DND-41 (cell line): ENCODE results near the gene ATP6V1C2.
"Not testable (repeated sequence)": the region's sequence is repeated elsewhere in the genome, so short reads cannot be mapped to it uniquely, and the experiment has no call there.

Experiments used
- ATAC-seq: fragments of 200-7000 bp; cut with Tn5 transposase; 3 replicates; pipeline ENCODE4 v1.9.1; 2021; ENCODE audit warnings: low read depth; ENCODE audit not compliant: insufficient read depth
- DNase-seq: peaks from one replicate; pipeline ENCODE4 v3.0.0-alpha.2; 2020
- H2AFZ ChIP-seq: 2 replicates; pipeline ENCODE4 v1.6.0; 2012; ENCODE audit warnings: low read depth, low read length
- H3K27ac ChIP-seq: 2 replicates; pipeline ENCODE4 v1.5.1; 2012; ENCODE audit warnings: low read length, inconsistent platforms
- H3K27me3 ChIP-seq: fragments of 200-600 bp; sonication (generic); 2 replicates; pipeline ENCODE4 v1.6.0; 2012; ENCODE audit warnings: low read length, mild to moderate bottlenecking, inconsistent platforms; ENCODE audit not compliant: insufficient read depth, poor library complexity
- H3K36me3 ChIP-seq: 2 replicates; pipeline ENCODE4 v1.5.1; 2012; ENCODE audit warnings: low read length, inconsistent platforms; ENCODE audit not compliant: insufficient read depth
- H3K4me1 ChIP-seq: 2 replicates; pipeline ENCODE4 v1.5.1; 2012; ENCODE audit warnings: mild to moderate bottlenecking, low read length; ENCODE audit not compliant: insufficient read depth
- H3K4me2 ChIP-seq: 2 replicates; pipeline ENCODE4 v1.6.0; 2012; ENCODE audit warnings: mild to moderate bottlenecking, moderate library complexity, low read length, inconsistent platforms; ENCODE audit not compliant: insufficient read depth
- H3K4me3 ChIP-seq, 2 experiments: fragments of 200-600 bp in 1 of 2; shearing (Covaris generic) in 1 of 2; 2 replicates each; pipeline ENCODE4 v1.5.1; 2012 to 2016; ENCODE audit warnings: inconsistent platforms in 2 of 2, low read length in 2 of 2, mild to moderate bottlenecking in 2 of 2, low read depth in 1 of 2, moderate library complexity in 1 of 2
- H3K79me2 ChIP-seq: 2 replicates; pipeline ENCODE4 v1.6.0; 2012; ENCODE audit warnings: low read length, inconsistent platforms; ENCODE audit not compliant: insufficient read depth
- H3K9ac ChIP-seq: 2 replicates; pipeline ENCODE4 v1.6.0; 2012; ENCODE audit warnings: low read depth, mild to moderate bottlenecking, inconsistent platforms, low read length, moderate library complexity
- H3K9me3 ChIP-seq: 2 replicates; pipeline ENCODE4 v1.5.1; 2012; ENCODE audit warnings: low read length, moderate library complexity, mild to moderate bottlenecking, inconsistent platforms; ENCODE audit not compliant: insufficient read depth, severe bottlenecking
- H4K20me1 ChIP-seq: 2 replicates; pipeline ENCODE4 v1.6.0; 2012; ENCODE audit warnings: low read length; ENCODE audit not compliant: insufficient read depth
- EZH2 ChIP-seq: IDR thresholded peaks from 3 replicates; pipeline ENCODE4 v1.6.1; 2012; ENCODE audit warnings: borderline replicate concordance, low read depth, mild to moderate bottlenecking, moderate library complexity, low read length, inconsistent platforms; ENCODE audit not compliant: severe bottlenecking
- TF ChIP-seq, protein P1 (sequence below): IDR thresholded peaks from 2 replicates; pipeline ENCODE4 v1.5.1; 2012; ENCODE audit warnings: borderline replicate concordance, low read length, moderate library complexity, mild to moderate bottlenecking; ENCODE audit not compliant: poor library complexity, severe bottlenecking; ENCODE audit errors: extremely low read depth

The ATP6V1C2 gene

DNA sequence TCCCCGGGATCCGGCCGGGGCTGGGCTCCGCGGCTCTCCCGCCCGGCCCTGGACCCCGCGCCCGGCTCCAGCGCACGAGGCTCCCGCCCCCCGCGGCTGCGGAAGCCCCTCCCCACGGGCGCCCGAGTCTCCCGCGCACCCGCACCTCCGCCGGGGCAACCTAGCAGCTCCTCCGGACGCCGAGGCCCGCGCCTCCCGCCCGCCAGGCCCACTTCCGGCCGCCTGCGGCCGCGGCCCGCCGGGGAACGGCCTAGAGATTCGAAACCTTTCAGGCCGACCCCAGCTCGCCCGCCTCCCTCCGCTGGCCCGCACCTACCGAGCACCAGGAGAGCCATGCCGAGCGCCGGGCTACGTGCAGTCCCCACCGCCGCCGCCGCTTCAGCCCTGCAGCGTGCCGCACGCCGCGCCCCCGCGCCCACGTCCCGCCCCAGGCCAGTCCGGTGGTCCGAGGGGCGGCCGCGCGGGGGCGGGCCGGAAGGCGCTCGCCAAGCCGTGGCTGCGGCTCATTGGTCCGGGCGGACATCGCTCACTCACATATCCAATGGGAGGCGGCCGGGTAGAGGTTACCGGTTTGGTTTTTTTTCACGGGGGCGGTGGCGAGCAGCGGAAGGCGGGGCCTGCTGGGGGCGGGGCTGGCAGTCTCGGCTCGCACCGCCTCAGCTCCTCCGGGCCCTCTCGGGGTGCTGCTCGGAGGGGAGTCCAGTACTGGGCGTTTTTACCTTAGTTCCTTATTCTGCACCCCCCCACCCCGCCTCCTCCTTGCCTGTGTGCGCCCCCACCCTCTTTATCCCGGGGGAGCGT lies 91.1 kb downstream of the ATP6V1C2 start, which contains the start of gene PDIA6:
TSS of gene PDIA6 (minus strand) at position 424 of the 801 bp plus-strand sequence. CDS start at position 335, 89 bp downstream.
- peak within 1 kb of the TSS; percentile 90 for H3K27ac ChIP-seq
- H3K36me3 ChIP-seq, result peaks cover 11% of the 10 kb centered on the region
- peak within 1 kb of the TSS; percentile 95 for H3K4me2 ChIP-seq
- no peaks in the 10 kb centered on the region for H3K9me3 ChIP-seq
- peaks cover 31% of the 10 kb centered on the region for H4K20me1 ChIP-seq
- peaks cover 50% of the 10 kb centered on the region for H3K79me2 ChIP-seq
- no peak for TF ChIP-seq EZH2
- TF ChIP-seq, protein P1, sequence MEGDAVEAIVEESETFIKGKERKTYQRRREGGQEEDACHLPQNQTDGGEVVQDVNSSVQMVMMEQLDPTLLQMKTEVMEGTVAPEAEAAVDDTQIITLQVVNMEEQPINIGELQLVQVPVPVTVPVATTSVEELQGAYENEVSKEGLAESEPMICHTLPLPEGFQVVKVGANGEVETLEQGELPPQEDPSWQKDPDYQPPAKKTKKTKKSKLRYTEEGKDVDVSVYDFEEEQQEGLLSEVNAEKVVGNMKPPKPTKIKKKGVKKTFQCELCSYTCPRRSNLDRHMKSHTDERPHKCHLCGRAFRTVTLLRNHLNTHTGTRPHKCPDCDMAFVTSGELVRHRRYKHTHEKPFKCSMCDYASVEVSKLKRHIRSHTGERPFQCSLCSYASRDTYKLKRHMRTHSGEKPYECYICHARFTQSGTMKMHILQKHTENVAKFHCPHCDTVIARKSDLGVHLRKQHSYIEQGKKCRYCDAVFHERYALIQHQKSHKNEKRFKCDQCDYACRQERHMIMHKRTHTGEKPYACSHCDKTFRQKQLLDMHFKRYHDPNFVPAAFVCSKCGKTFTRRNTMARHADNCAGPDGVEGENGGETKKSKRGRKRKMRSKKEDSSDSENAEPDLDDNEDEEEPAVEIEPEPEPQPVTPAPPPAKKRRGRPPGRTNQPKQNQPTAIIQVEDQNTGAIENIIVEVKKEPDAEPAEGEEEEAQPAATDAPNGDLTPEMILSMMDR, result no peak
- H3K27me3 ChIP-seq, result peaks cover 1% of the 10 kb centered on the region
- peaks cover 41% of the 10 kb centered on the region for H3K4me1 ChIP-seq
- peak within 1 kb of the TSS; percentile 73 to 84 for H3K4me3 ChIP-seq
- H2AFZ ChIP-seq, result peak within 1 kb of the TSS; percentile 80
- H3K9ac ChIP-seq, result peak within 1 kb of the TSS; percentile 98
- DNase-seq (peak; percentile 95), ATAC-seq (peak; percentile 92)

DNA sequence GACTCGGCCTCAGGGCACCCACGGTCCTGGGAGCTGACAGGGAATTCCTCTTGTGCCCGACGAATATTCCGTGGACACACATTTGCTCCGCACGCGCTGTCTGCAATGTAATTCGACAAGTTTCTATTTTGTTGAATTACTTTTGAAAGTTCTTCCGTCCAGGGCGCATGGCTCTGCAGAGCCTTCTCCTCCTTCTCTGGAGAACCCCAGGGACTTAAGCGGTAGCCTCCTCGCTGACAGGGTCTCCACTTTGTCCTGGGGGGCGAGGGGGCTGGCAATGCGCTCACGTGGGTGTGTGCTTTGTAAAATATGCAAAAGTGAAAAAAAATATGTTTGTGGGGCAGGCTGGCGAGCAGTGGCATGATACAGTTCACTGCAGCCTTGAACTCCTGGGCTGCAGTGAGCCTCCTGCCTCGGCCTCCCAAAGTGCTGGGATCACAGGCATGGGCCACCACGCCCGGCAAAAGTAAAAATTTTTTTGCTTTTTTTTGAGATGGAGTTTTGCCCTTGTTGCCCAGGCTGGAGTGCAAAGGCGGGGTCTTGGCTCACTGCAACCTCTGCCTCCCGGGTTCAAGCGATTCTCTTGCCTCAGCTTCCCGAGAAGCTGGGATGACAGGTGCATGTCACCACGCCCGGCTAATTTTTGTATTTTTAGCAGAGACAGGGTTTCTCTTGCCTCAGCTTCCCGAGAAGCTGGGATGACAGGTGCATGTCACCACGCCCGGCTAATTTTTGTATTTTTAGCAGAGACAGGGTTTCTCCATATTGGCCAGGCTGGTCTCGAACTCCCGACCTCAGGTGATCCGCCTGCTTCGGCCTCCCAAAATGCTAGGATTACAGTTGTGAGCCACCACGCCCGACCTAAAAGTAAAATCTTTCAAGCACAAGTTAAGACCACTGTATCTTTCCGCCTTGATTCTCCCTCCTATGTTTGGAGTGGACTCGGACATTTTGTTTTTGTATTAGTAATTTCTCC lies 92.0 kb downstream of the ATP6V1C2 start:
- peak overlapping the region; percentile 98 for H3K9ac ChIP-seq
- peak overlapping the region; percentile 38 for H3K27ac ChIP-seq
- H3K4me1 ChIP-seq, result peaks cover 34% of the 10 kb centered on the region
- not testable (repeated sequence) for H3K9me3 ChIP-seq, DNase-seq, H3K27me3 ChIP-seq, H3K36me3 ChIP-seq
- ATAC-seq, result 0 out of 3 replicates have a peak, but pooled peaks have one; percentile 1
- peak overlapping the region; percentile 95 for H3K4me2 ChIP-seq
- H3K4me3 ChIP-seq, result peak overlapping the region; percentile 73 to 84; a peak in 3 of 4 replicates
- peaks cover 23% of the 10 kb centered on the region for H4K20me1 ChIP-seq
- peaks cover 41% of the 10 kb centered on the region for H3K79me2 ChIP-seq
- peak overlapping the region; percentile 73 for H2AFZ ChIP-seq

DNA sequence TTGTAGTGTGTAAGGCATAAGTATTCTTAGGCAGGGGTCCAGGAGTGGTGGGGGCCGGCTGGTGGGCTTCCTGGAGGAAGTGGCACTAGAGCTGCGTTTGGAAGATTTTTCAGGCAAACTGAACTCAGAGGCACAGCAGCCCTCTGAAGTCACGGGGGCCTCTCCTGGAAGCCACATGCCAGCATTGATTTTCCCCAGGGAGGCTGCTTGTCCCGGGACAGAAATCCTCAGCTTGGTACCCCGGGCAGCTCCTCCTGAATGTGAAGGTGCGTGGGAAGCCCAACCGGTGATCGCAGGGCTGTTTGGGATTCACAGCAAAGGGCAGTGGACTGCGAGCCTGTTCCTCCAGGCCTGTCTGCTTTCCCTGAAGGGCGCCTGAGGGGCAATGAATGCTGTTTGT lies 92.7 kb downstream of the ATP6V1C2 start:
- H3K27ac ChIP-seq, result no peak overlapping the region

More for the DNA sequence above, 92.7 kb downstream of the ATP6V1C2 start:
- no peak for TF ChIP-seq EZH2
- TF ChIP-seq, protein P1, result no peak
- H3K9me3 ChIP-seq, result no peaks in the 10 kb centered on the region
- ATAC-seq (no peak), DNase-seq (no peak)
- H3K79me2 ChIP-seq, result peaks cover 34% of the 10 kb centered on the region
- H3K9ac ChIP-seq, result no peak overlapping the region
- H3K4me2 ChIP-seq, result no peak overlapping the region
- H3K4me1 ChIP-seq, result peaks cover 30% of the 10 kb centered on the region
- peaks cover 18% of the 10 kb centered on the region for H4K20me1 ChIP-seq
- peaks cover 9% of the 10 kb centered on the region for H3K27me3 ChIP-seq
- H2AFZ ChIP-seq, result no peak overlapping the region
- no peak overlapping the region for H3K4me3 ChIP-seq
- peaks cover 2% of the 10 kb centered on the region; the same call in 1 of the 2 replicates for H3K36me3 ChIP-seq
